C4-2B (cell line): ENCODE measurements around the gene PHYKPL.
"Not testable (repeated sequence)": the region's sequence is repeated elsewhere in the genome, so short reads cannot be mapped to it uniquely, and the experiment has no call there.

Experiments
- CTCF ChIP-seq: fragments of 450-650 bp; conservative IDR thresholded peaks from 2 replicates; pipeline ENCODE4 v1.5.1; 2017; ENCODE audit warnings: mild to moderate bottlenecking
- ZFX ChIP-seq: fragments of 450-650 bp; IDR thresholded peaks from 2 replicates; pipeline ENCODE4 v1.6.1; 2017

- TF ChIP-seq CTCF, ZFX: not testable (repeated sequence)
These were observed 7.2 kb upstream of the PHYKPL start for GRCh38 chr5:178239626-178240301.
